CD4-positive, alpha-beta T cell (primary cell): ENCODE results near the gene LDLRAD2. TPM values are rescaled to one million over a fixed set of nuclear protein-coding genes. Genes with fewer than 3 reads are reported as not detected.

Experiments
- ATAC-seq: fragments of 200-7000 bp; cut with Tn5 transposase; one replicate; pipeline ENCODE4 v1.10.0; 2022; ENCODE audit warnings: mild to moderate bottlenecking; ENCODE audit not compliant: poor library complexity
- CTCF ChIA-PET: fragments of 350-600 bp; sonication (Branson Sonifier 250); formaldehyde crosslinking; loops from one replicate; lab custom pipeline; 2021; ENCODE audit warnings: antibody characterized with exemption, inconsistent platforms; lab: Charles Lee
- POLR2A ChIA-PET: fragments of 350-600 bp; sonication (Branson Sonifier 250); formaldehyde crosslinking; loops from one replicate; lab custom pipeline; 2021; ENCODE audit warnings: antibody characterized with exemption, inconsistent platforms; lab: Charles Lee
- DNase-seq, 14 experiments: peaks; one replicate each; pipeline ENCODE4 v3.0.0-alpha.2; 2013 to 2020; ENCODE audit warnings: mixed read lengths in 2 of 14
- H3K27ac ChIP-seq, 2 donors: one replicate each; pipeline versions ENCODE4 v1.5.1 to v1.7.0; 2013; ENCODE audit warnings: low read length in 2 of 2, low read depth in 1 of 2, mild to moderate bottlenecking in 1 of 2
- H3K27me3 ChIP-seq, 2 experiments: 1 replicate in 1 of 2; 2 replicates in 1 of 2; pipeline versions ENCODE4 v1.6.1 to v1.7.0; 2013; ENCODE audit warnings: low read length in 2 of 2, control low read depth in 1 of 2, mild to moderate bottlenecking in 1 of 2, moderate library complexity in 1 of 2; ENCODE audit not compliant: insufficient read depth in 2 of 2, control insufficient read depth in 1 of 2
- H3K36me3 ChIP-seq: one replicate; pipeline ENCODE4 v1.6.1; 2013; ENCODE audit warnings: low read length, control low read depth; ENCODE audit not compliant: insufficient read depth
- H3K4me1 ChIP-seq: one replicate; pipeline ENCODE4 v1.6.1; 2013; ENCODE audit warnings: low read length, control low read depth; ENCODE audit not compliant: insufficient read depth
- H3K4me3 ChIP-seq: one replicate; pipeline ENCODE4 v1.5.1; 2013; ENCODE audit warnings: mild to moderate bottlenecking, low read length, moderate library complexity
- H3K9me3 ChIP-seq, 2 experiments: 1 replicate in 1 of 2; 2 replicates in 1 of 2; pipeline versions ENCODE4 v1.6.1 to v1.7.0; 2013; ENCODE audit warnings: low read length in 2 of 2, mild to moderate bottlenecking in 2 of 2, control low read depth in 1 of 2, moderate library complexity in 1 of 2; ENCODE audit not compliant: control insufficient read depth in 1 of 2, insufficient read depth in 1 of 2
- H3K27ac Mint-ChIP-seq: one replicate; pipeline ENCODE4 v1.8.0; 2020; ENCODE audit warnings: mixed read lengths
- H3K27me3 Mint-ChIP-seq: one replicate; pipeline ENCODE4 v1.8.0; 2021; ENCODE audit warnings: mixed read lengths
- H3K36me3 Mint-ChIP-seq: one replicate; pipeline ENCODE4 v1.8.0; 2021; ENCODE audit warnings: low read depth, mixed read lengths
- H3K4me1 Mint-ChIP-seq: one replicate; pipeline ENCODE4 v1.8.0; 2021; ENCODE audit warnings: low read depth, mixed read lengths
- H3K4me3 Mint-ChIP-seq: one replicate; pipeline ENCODE4 v1.8.0; 2020; ENCODE audit warnings: mild to moderate bottlenecking, mixed read lengths
- H3K9me3 Mint-ChIP-seq: one replicate; pipeline ENCODE4 v1.8.0; 2020; ENCODE audit warnings: mixed read lengths
- CTCF ChIP-seq: fragments of 200-600 bp; IDR thresholded peaks from one replicate; pipeline ENCODE4 v1.8.0; 2022; ENCODE audit warnings: antibody characterized with exemption, mild to moderate bottlenecking
- intact Hi-C, 2 experiments: fragments of 100-400 bp; cut with DNase I in 1 of 2; cut with micrococcal nuclease in 1 of 2; formaldehyde crosslinking; loops; one replicate each; pipeline versions ENCODE4 v1.15.1 to v1.9.0; 2023 to 2025; cut with DNase I, micrococcal nuclease
- total RNA-seq, 174 experiments: library from RNA in 2 of 174; stranded (reverse) in 2 of 174; gene quantifications; one replicate each; pipeline ENCODE4 v1.2.3 and lab custom pipeline; 2021 to 2026

LDLRAD2 gene
- total RNA-seq, 2 experiments from 2014 or later: not detected

- Histone ChIP-seq H3K9me3 (peaks cover 0 to 5% of the 10 kb centered on the region in 2 experiments), H3K27ac (no peak overlapping the region), H3K36me3 (no peaks in the 10 kb centered on the region), H3K4me3 (no peak overlapping the region), H3K4me1 (no peaks in the 10 kb centered on the region), H3K27me3 (no peaks in the 10 kb centered on the region)
- H3K4me3 Mint-ChIP-seq: no peak overlapping the region
- DNase-seq (no peak), ATAC-seq (no peak)
- H3K9me3 Mint-ChIP-seq: no peaks in the 10 kb centered on the region
- no peaks in the 10 kb centered on the region for H3K36me3 Mint-ChIP-seq
- intact Hi-C loops: no loop called here
- no peaks in the 10 kb centered on the region for H3K27me3 Mint-ChIP-seq
- ChIA-PET CTCF (no interaction called here), POLR2A (no interaction called here)
- TF ChIP-seq CTCF: no peak
- H3K4me1 Mint-ChIP-seq: no peaks in the 10 kb centered on the region
- H3K27ac Mint-ChIP-seq: no peak overlapping the region
Observed at GRCh38 chr1:21873761-21874160, 61.7 kb downstream of the LDLRAD2 start.

GRCh38 chr1:21874328-21874727, 62.3 kb downstream of the LDLRAD2 start:
- intact Hi-C loops: no loop called here
- H3K4me3 Mint-ChIP-seq: no peak overlapping the region
- no peaks in the 10 kb centered on the region for H3K36me3 Mint-ChIP-seq
- TF ChIP-seq CTCF: no peak
- Histone ChIP-seq H3K9me3 (peaks cover 0 to 5% of the 10 kb centered on the region in 2 experiments), H3K27me3 (no peaks in the 10 kb centered on the region), H3K4me1 (no peaks in the 10 kb centered on the region), H3K4me3 (no peak overlapping the region), H3K27ac (no peak overlapping the region), H3K36me3 (no peaks in the 10 kb centered on the region)
- H3K27me3 Mint-ChIP-seq: no peaks in the 10 kb centered on the region
- ChIA-PET CTCF (no interaction called here), POLR2A (no interaction called here)
- no peaks in the 10 kb centered on the region for H3K9me3 Mint-ChIP-seq
- ATAC-seq: no peak
- H3K27ac Mint-ChIP-seq: no peak overlapping the region
- DNase-seq: no peak
- H3K4me1 Mint-ChIP-seq: no peaks in the 10 kb centered on the region

Other genes starting within 250 kb of the LDLRAD2 start
- gene RAP1GAP, start 142.9 kb upstream of the LDLRAD2 start, total RNA-seq: under 1 TPM; 0.20 to 0.44 TPM
- 10 to 100 TPM; 73.3 to 76.0 TPM for gene USP48, start 29.1 kb upstream of the LDLRAD2 start, total RNA-seq
- gene HSPG2, start 125.0 kb downstream of the LDLRAD2 start, total RNA-seq: 10 to 100 TPM; 10.8 to 11.0 TPM
- not detected for gene CELA3B, start 164.8 kb downstream of the LDLRAD2 start, total RNA-seq
- gene CELA3A, start 189.4 kb downstream of the LDLRAD2 start, total RNA-seq: not detected
- gene CDC42, start 240.4 kb downstream of the LDLRAD2 start, total RNA-seq: 100 to 1,000 TPM; 375 to 379 TPM